Measurements from ENCODE around the gene KRTAP10-4.
"Not testable (repeated sequence)": the region's sequence is repeated elsewhere in the genome, so short reads cannot be mapped to it uniquely, and the experiment has no call there.

The KRTAP10-4 gene

DNA sequence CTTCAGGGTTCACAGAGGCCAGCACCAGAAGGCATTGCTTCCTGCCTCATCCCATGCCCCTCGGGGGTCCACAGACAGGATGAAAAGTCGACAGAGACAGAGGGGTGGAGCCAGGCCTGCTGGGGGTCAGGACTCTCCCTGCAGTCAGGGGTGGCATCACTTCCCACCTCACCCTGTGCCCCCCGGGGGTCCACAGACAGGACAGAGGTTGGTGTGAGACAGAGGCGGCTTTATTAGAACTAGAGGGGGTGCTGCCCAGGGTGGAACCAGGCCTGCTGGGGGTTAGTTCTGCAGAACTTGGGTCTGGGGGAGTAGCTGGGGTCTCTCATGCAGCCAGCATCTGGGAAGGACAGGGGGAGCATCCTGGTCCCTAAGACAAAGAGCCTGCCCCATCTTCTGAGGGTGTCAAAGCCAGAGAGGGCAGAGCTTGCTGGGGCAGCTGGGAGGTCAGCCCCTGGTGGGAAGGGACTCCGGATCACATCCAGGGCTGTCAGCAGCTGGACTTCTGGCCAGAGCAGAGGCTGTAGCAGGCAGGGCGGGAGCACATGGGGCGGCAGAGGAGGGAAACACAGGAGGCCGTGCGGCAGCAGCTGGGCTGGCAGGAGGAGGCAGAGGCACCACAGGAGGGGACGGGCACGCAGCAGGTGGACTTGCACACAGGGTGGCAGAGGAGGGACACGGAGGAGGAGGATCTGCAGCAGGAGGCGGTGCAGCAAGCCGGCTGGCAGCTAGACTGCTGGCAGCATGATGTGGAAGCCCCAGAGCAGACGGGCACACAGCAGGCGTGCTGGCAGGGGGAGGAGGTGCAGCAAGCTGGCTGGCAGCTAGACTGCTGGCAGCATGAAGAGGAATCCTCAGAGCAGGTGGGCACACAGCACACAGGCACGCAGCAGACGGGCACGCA lies 17.6 kb downstream of the KRTAP10-4 start:
- H3K4me1 Mint-ChIP-seq; H3K4me3 Mint-ChIP-seq; DNase-seq; H3K27me3 Mint-ChIP-seq; H3K9me3 Mint-ChIP-seq; H3K36me3 Mint-ChIP-seq (ENCODE audit: low read depth); H3K27ac Mint-ChIP-seq; ATAC-seq: not testable (repeated sequence)

GRCh38 chr21:44591801-44592130 lies 18.2 kb downstream of the KRTAP10-4 start:
- DNase-seq; H3K9me3 Mint-ChIP-seq; H3K36me3 Mint-ChIP-seq (ENCODE audit: low read depth); H3K4me1 Mint-ChIP-seq; ATAC-seq; H3K4me3 Mint-ChIP-seq; H3K27ac Mint-ChIP-seq; H3K27me3 Mint-ChIP-seq: not testable (repeated sequence)

DNA sequence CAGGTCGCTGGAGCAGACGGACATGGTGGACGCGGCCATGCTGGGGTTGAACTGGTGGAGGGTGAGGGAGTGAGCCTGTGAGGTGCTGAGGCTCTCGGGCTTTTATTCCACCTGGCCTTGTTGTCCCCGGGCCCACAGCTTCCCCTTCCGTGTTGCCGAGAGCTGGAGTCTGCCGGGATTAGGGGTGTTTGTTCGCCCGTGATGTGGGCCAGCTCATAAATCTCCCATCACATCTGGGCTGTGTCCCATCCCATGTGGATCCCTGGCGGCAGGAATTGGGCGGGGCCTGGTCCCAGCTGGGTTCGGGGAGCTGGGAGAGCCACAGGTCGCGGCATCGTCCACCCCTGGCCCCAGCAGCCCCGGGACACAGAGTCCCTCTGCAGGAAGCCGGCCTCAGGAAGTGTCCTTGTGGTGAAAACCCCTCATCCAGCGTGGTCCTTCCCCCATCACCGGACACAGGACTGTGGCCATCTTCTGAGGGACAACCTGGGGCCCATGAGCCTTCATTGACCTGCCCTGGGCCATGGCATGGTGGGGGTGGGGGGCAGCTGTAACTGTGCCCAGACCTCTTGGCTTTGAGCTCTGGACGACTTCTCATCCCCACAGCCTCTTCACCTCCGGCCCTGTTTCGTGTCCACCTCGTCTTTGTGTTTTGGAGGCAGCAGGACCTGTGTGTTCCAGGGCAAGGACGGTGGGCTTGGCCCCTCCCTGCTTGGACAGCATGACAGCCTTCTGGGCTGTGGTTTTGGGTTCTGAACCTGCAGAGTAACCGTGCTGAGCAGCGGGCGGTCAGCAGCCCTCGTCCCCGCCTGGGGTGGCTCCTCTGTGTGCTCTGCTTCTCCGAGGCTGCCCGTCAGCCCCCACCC lies 19.1 kb downstream of the KRTAP10-4 start, which contains the start of gene KRTAP10-6:
Gene KRTAP10-6, minus strand, starts transcription at position 60 of the 866 bp plus-strand sequence. Its CDS starts 21 bp downstream, at position 39.
- Mint-ChIP-seq H3K27ac (no peak within 1 kb of the TSS), H3K27me3 (no peaks in the 10 kb centered on the region), H3K9me3 (no peaks in the 10 kb centered on the region), H3K4me3 (no peak within 1 kb of the TSS), H3K4me1 (no peaks in the 10 kb centered on the region), H3K36me3 (ENCODE audit: low read depth) (no peaks in the 10 kb centered on the region)
- DNase-seq, result no peak
- no peak for ATAC-seq

DNA sequence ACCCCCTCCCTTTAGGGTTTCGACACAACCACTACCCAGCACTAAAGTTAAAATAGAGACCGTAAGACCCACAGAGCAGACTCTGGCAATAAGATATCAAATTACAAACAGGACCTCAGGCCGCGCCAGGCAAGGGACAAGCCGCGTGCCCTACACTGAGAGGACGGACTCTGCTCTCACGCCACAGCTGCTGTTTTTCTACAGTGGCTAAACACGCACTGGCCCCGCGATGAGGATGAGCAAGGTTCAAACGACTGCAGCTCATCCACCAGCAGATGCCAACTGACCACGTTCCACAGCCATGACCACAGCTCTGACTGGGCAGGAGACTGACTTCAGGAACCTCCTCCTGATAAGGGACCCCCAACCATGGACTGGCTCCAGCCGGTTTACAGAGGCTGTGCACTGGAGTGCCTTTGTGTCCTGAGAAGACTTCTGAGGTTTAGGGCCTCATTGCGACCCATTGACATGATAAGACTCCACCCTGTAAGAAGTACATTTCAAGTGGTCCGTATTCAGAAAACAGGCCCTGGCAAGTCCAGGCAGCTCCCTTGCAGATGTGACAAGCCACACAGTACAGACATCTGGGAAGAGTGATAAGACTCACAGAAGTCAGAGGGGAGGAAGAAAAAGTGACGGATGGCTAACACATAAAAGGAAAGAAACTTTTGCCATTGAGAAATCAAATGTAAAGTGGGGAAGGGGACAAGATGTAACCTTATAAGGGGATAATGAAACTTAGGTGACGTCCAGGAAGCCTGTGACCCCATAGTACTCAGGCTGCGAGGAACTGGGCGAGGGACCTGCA lies 20.3 kb downstream of the KRTAP10-4 start:
- ATAC-seq (no peak), DNase-seq (no peak)
- no peaks in the 10 kb centered on the region for H3K36me3 Mint-ChIP-seq (ENCODE audit: low read depth)
- H3K4me3 Mint-ChIP-seq, result no peak overlapping the region
- H3K4me1 Mint-ChIP-seq, result no peaks in the 10 kb centered on the region
- H3K9me3 Mint-ChIP-seq, result peaks cover 5% of the 10 kb centered on the region
- no peaks in the 10 kb centered on the region for H3K27me3 Mint-ChIP-seq
- no peak overlapping the region for H3K27ac Mint-ChIP-seq

DNA sequence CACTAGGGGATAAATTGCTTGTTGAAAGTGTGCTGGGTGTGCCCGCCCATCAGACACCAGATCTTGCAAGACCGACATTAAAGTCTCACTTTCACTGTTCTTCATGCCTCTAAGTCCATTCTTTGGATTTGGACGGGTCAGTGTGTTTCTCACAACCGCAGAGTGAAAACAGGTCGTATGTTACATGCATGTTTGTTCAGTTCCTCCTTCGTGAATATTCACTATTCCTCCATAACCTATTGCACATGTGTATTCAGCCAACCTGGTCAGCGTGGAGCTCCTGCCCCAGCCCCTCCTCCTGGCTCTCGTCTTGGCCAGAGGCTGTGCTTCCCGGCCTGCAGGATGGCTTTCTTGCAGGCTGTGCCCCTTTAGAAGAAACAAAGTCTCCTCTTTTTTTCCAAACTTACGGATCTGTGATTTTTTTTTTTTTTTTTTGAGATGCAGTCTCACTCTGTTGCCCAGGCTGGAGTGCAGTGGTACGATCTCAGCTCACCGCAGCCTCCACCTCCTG lies 20.9 kb downstream of the KRTAP10-4 start:
- H3K27ac Mint-ChIP-seq, result no peak overlapping the region
- H3K4me1 Mint-ChIP-seq, result no peaks in the 10 kb centered on the region
- DNase-seq, result no peak
- ATAC-seq, result no peak
- peaks cover 6% of the 10 kb centered on the region for H3K9me3 Mint-ChIP-seq
- no peaks in the 10 kb centered on the region for H3K36me3 Mint-ChIP-seq (ENCODE audit: low read depth)
- no peak overlapping the region for H3K4me3 Mint-ChIP-seq
- no peaks in the 10 kb centered on the region for H3K27me3 Mint-ChIP-seq

DNA sequence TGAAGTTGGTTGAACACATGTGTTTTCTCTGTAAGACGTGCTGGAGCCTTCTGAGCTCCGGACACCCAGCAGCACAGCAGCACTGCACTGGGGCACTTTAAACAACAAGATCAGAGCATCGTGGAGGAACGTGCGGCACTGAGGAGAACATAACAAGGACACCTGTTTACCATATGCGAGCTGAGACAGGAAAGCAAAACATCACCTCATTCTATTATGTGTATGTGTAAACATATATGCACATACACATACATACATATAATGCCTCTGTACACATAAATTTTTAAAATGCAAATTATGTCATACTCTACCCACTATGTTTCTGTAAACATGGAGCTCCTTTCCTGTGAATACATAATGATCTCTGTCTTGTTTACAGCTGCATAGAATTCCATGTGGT lies 22.0 kb downstream of the KRTAP10-4 start:
- H3K4me3 Mint-ChIP-seq, result no peak overlapping the region
- no peak for ATAC-seq
- H3K27me3 Mint-ChIP-seq, result no peaks in the 10 kb centered on the region
- no peak overlapping the region for H3K27ac Mint-ChIP-seq
- no peaks in the 10 kb centered on the region for H3K4me1 Mint-ChIP-seq
- no peak for DNase-seq
- H3K9me3 Mint-ChIP-seq, result peaks cover 6% of the 10 kb centered on the region
- no peaks in the 10 kb centered on the region for H3K36me3 Mint-ChIP-seq (ENCODE audit: low read depth)

GRCh38 chr21:44596068-44596725 lies 22.7 kb downstream of the KRTAP10-4 start:
- H3K36me3 Mint-ChIP-seq (ENCODE audit: low read depth), result no peaks in the 10 kb centered on the region
- ATAC-seq (no peak), DNase-seq (no peak)
- H3K27me3 Mint-ChIP-seq, result no peaks in the 10 kb centered on the region
- no peak overlapping the region for H3K4me3 Mint-ChIP-seq
- H3K27ac Mint-ChIP-seq, result no peak overlapping the region
- peaks cover 6% of the 10 kb centered on the region for H3K9me3 Mint-ChIP-seq
- no peaks in the 10 kb centered on the region for H3K4me1 Mint-ChIP-seq

- no peaks in the 10 kb centered on the region for H3K27me3 Mint-ChIP-seq
- H3K27ac Mint-ChIP-seq, result no peak overlapping the region
- no peak overlapping the region for H3K4me3 Mint-ChIP-seq
- DNase-seq, result no peak
- peaks cover 6% of the 10 kb centered on the region for H3K9me3 Mint-ChIP-seq
- no peak for ATAC-seq
- H3K4me1 Mint-ChIP-seq, result no peaks in the 10 kb centered on the region
- no peaks in the 10 kb centered on the region for H3K36me3 Mint-ChIP-seq (ENCODE audit: low read depth)
These were observed 24.5 kb downstream of the KRTAP10-4 start for GRCh38 chr21:44598061-44598460.

DNA sequence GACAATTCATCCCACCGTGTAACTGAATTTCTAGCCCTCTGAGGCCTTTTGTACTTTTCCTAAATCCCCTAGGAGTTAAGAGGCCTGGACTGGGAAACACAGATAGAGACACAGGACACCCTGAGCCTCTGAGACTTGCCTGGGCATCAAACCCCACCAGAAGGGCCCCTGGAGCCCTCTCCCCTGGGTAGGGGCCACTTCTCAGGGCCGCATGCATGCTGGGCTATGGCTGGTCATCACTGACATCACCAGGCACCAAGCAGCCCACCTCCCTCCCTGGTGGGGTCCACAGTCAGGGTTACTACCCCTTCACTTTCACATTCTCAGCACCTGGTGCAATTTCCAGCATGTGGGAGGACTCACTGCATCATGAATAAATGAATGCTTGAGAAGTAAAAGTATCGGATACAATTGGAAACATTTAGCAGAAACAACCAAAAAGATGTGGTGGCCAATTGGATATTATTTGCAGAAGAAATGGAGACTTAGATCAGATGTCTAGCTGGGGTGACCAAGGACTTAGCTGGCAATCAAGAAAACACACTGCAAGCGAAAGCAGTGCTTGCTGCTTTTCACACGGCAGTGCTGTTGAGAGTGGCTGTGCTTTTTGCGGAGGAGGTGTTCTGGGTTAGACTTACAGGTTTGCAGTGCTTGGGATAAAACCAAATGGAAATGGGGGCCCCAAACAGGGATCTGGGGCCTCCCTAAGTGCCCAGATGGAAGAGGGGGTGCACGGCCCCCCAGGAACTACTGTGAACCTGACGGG lies 25.9 kb downstream of the KRTAP10-4 start:
- Mint-ChIP-seq H3K27me3 (no peaks in the 10 kb centered on the region), H3K4me3 (no peak overlapping the region), H3K4me1 (no peaks in the 10 kb centered on the region), H3K9me3 (peaks cover 6% of the 10 kb centered on the region), H3K27ac (no peak overlapping the region), H3K36me3 (ENCODE audit: low read depth) (no peaks in the 10 kb centered on the region)
- DNase-seq, result no peak
- no peak for ATAC-seq

DNA sequence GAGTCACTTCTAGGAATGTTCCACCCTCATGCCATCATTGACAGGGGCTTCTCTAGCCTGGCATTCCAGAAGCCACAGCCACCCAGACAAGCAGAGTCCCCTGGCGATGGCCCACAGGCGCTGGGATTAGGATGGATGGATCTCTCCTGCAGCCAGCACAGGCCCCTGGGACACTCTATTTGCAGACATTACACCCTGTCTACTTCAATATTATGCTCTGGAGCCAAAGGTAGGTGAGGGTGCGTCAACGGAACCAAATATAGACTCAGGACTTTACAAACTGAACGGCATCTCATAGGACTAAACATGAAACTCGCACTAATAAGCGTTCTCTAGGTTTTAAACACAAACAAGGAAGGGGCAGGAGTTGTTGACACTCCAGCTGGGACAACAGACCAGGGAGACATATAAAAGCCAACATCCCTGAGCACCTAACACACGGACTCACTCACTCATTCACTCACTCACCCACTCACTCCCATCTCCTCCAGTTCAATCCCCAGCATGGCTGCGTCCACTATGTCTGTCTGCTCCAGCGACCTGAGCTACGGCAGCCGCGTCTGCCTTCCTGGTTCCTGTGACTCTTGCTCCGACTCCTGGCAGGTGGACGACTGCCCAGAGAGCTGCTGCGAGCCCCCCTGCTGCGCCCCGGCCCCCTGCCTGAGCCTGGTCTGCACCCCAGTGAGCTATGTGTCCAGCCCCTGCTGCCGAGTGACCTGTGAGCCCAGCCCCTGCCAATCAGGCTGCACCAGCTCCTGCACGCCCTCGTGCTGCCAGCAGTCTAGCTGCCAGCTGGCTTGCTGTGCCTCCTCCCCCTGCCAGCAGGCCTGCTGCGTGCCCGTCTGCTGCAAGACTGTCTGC lies 26.8 kb downstream of the KRTAP10-4 start, which contains the start of gene KRTAP10-7:
Gene KRTAP10-7, plus strand, starts transcription at position 480 of the 861 bp plus-strand sequence. Its CDS starts 25 bp downstream, at position 505.
- H3K36me3 Mint-ChIP-seq (ENCODE audit: low read depth); H3K27me3 Mint-ChIP-seq; H3K4me3 Mint-ChIP-seq; H3K4me1 Mint-ChIP-seq; H3K27ac Mint-ChIP-seq; ATAC-seq; DNase-seq: not testable (repeated sequence)
- H3K9me3 Mint-ChIP-seq, result peaks cover 13% of the 10 kb centered on the region

- H3K27me3 Mint-ChIP-seq, result not testable (repeated sequence)
These were observed 27.6 kb downstream of the KRTAP10-4 start for GRCh38 chr21:44601091-44601490.

GRCh38 chr21:44601596-44602462 lies 28.3 kb downstream of the KRTAP10-4 start:
- no peak overlapping the region for H3K4me3 Mint-ChIP-seq
- DNase-seq (no peak), ATAC-seq (no peak)
- H3K4me1 Mint-ChIP-seq, result no peaks in the 10 kb centered on the region
- H3K27me3 Mint-ChIP-seq, result no peaks in the 10 kb centered on the region
- no peaks in the 10 kb centered on the region for H3K36me3 Mint-ChIP-seq (ENCODE audit: low read depth)
- no peak overlapping the region for H3K27ac Mint-ChIP-seq
- H3K9me3 Mint-ChIP-seq, result peaks cover 13% of the 10 kb centered on the region

More at GRCh38 chr21:44601091-44601490, 27.6 kb downstream of the KRTAP10-4 start:
- not testable (repeated sequence) for DNase-seq; H3K36me3 Mint-ChIP-seq (ENCODE audit: low read depth); H3K27ac Mint-ChIP-seq; H3K4me3 Mint-ChIP-seq; H3K4me1 Mint-ChIP-seq; ATAC-seq
- H3K9me3 Mint-ChIP-seq, result peaks cover 13% of the 10 kb centered on the region
